ENCODE measurements around the gene GRM7.

- TF ChIP-seq CTCF (conservative IDR thresholded peaks at IDR 0.05; ENCODE audit: low read length) (no peak), EZH2phosphoT487 (IDR thresholded peaks at IDR 0.05; ENCODE audit: borderline replicate concordance, low read depth, low read length) (no peak)
Measured at GRCh38 chr3:7195934-7196333, 335.0 kb downstream of the GRM7 start.
